LNCAP (cell line): ENCODE data around the gene MPRIP.
A peak's percentile ranks its signal among the peaks of the same experiment; 100 is the strongest.

Experiments used
- CTCF ChIP-seq: fragments of 450-650 bp; IDR thresholded peaks from 2 replicates; pipeline ENCODE4 v1.5.1; 2017; ENCODE audit warnings: mild to moderate bottlenecking

Gene MPRIP

GRCh38 chr17:17134957-17135333 is 92.7 kb downstream of the MPRIP start:
- TF ChIP-seq CTCF = no peak

- TF ChIP-seq CTCF = no peak
Observed at GRCh38 chr17:17137731-17138585, 95.7 kb downstream of the MPRIP start.

GRCh38 chr17:17139972-17140589 is 97.8 kb downstream of the MPRIP start:
- TF ChIP-seq CTCF = no peak

- no peak for TF ChIP-seq CTCF
Observed at GRCh38 chr17:17140590-17140980, 98.3 kb downstream of the MPRIP start.

- TF ChIP-seq CTCF = no peak
Observed at GRCh38 chr17:17141279-17141678, 99.0 kb downstream of the MPRIP start.

GRCh38 chr17:17141860-17142552 is 99.7 kb downstream of the MPRIP start:
- TF ChIP-seq CTCF = peak; percentile 94

GRCh38 chr17:17142556-17142955 is 100.3 kb downstream of the MPRIP start:
- TF ChIP-seq CTCF = no peak
